HepG2 (cell line): ENCODE measurements around the gene MZF1. TPM values are rescaled to one million over a fixed set of nuclear protein-coding genes. Genes with fewer than 3 reads are reported as not detected.

Experiments used
- DMAP1 ChIP-seq: IDR thresholded peaks from 2 replicates; pipeline ENCODE4 v1.6.1; 2016
- DNMT3B ChIP-seq: conservative IDR thresholded peaks from 2 replicates; pipeline ENCODE4 v1.6.1; 2016; ENCODE audit warnings: missing biosample characterization, control low read depth
- FOSL2 ChIP-seq: sonication (generic); formaldehyde crosslinking; IDR thresholded peaks from 2 replicates; pipeline ENCODE4 v1.4.0; 2020; ENCODE audit warnings: missing genetic modification reagents
- FOXA3 ChIP-seq: IDR thresholded peaks from 2 replicates; pipeline ENCODE4 v1.6.1; 2016; ENCODE audit warnings: missing genetic modification reagents, missing compliant biosample characterization
- HBP1 ChIP-seq: IDR thresholded peaks from 2 replicates; pipeline ENCODE4 v1.6.1; 2016; ENCODE audit warnings: low read depth, control low read depth
- HOXA9 ChIP-seq: sonication (generic); formaldehyde crosslinking; IDR thresholded peaks from 2 replicates; pipeline ENCODE4 v1.8.1; 2022; ENCODE audit warnings: missing genetic modification reagents, mild to moderate bottlenecking, moderate library complexity, borderline replicate concordance
- KDM5A ChIP-seq: fragments of 200-600 bp; sonication (generic); IDR thresholded peaks from 2 replicates; pipeline ENCODE4 v1.7.0; 2018; ENCODE audit warnings: antibody characterized with exemption, mild to moderate bottlenecking, low read length, borderline replicate concordance
- MBNL3 ChIP-seq: fragments of 250-450 bp; sonication (Bioruptor Pico); conservative IDR thresholded peaks from 2 replicates; pipeline ENCODE4 v1.8.0; 2022; ENCODE audit warnings: mild to moderate bottlenecking, inconsistent platforms
- MIER2 ChIP-seq: IDR thresholded peaks from 2 replicates; pipeline ENCODE4 v1.6.1; 2016; ENCODE audit warnings: missing biosample characterization, missing genetic modification reagents
- NFIC ChIP-seq: IDR thresholded peaks from 2 replicates; pipeline ENCODE4 v1.6.1; 2012; ENCODE audit warnings: mild to moderate bottlenecking, low read length, inconsistent platforms
- NFYB ChIP-seq: sonication (generic); formaldehyde crosslinking; IDR thresholded peaks from 2 replicates; pipeline ENCODE4 v1.4.0; 2020; ENCODE audit warnings: missing genetic modification reagents
- NR2F2 ChIP-seq: IDR thresholded peaks from 2 replicates; pipeline ENCODE4 v1.6.1; 2012; ENCODE audit warnings: low read depth, inconsistent platforms, borderline replicate concordance
- PCBP1 ChIP-seq: fragments of 200-400 bp; formaldehyde crosslinking; IDR thresholded peaks from 2 replicates; pipeline ENCODE4 v1.6.1; 2017; ENCODE audit warnings: mild to moderate bottlenecking, low read depth, low read length, borderline replicate concordance
- PCBP2 ChIP-seq: fragments of 200-400 bp; formaldehyde crosslinking; optimal IDR thresholded peaks from 2 replicates; pipeline ENCODE3; 2018; ENCODE audit warnings: low read length, low read depth; ENCODE audit not compliant: poor library complexity, severe bottlenecking
- SAP130 ChIP-seq: IDR thresholded peaks from 2 replicates; pipeline ENCODE4 v1.6.1; 2016; ENCODE audit warnings: low read depth
- SETDB1 ChIP-seq: sonication (generic); formaldehyde crosslinking; IDR thresholded peaks from 2 replicates; pipeline ENCODE4 v1.5.1; 2020; ENCODE audit warnings: missing genetic modification reagents, mild to moderate bottlenecking, borderline replicate concordance
- TRIM22 ChIP-seq: fragments of 450-650 bp; IDR thresholded peaks from 2 replicates; pipeline ENCODE4 v1.6.1; 2017
- ZBTB44 ChIP-seq: sonication (generic); formaldehyde crosslinking; IDR thresholded peaks from 2 replicates; pipeline ENCODE4 v1.4.0; 2020; ENCODE audit warnings: missing genetic modification reagents
- ZFY ChIP-seq: sonication (generic); formaldehyde crosslinking; IDR thresholded peaks from 2 replicates; pipeline ENCODE4 v1.4.0; 2020; ENCODE audit warnings: missing genetic modification reagents
- ZNF546 ChIP-seq: sonication (generic); formaldehyde crosslinking; conservative IDR thresholded peaks from 2 replicates; pipeline ENCODE4 v1.8.1; 2023; ENCODE audit warnings: mild to moderate bottlenecking, missing genetic modification reagents
- ZNF597 ChIP-seq: sonication (generic); formaldehyde crosslinking; IDR thresholded peaks from 2 replicates; pipeline ENCODE4 v1.5.0; 2020; ENCODE audit warnings: missing genetic modification reagents
- ZNF691 ChIP-seq: sonication (generic); formaldehyde crosslinking; IDR thresholded peaks from 2 replicates; pipeline ENCODE4 v1.4.0; 2020; ENCODE audit warnings: missing genetic modification reagents, low read depth, mild to moderate bottlenecking, borderline replicate concordance
- ZNF747 ChIP-seq: sonication (generic); formaldehyde crosslinking; IDR thresholded peaks from 2 replicates; pipeline ENCODE4 v1.8.1; 2023; ENCODE audit warnings: missing genetic modification reagents, mild to moderate bottlenecking, borderline replicate concordance
- ZSCAN22 ChIP-seq: sonication (generic); formaldehyde crosslinking; IDR thresholded peaks from 2 replicates; pipeline ENCODE4 v1.4.0; 2020; ENCODE audit warnings: mild to moderate bottlenecking, missing genetic modification reagents
- polyA plus RNA-seq, 8 experiments: library from polyadenylated mRNA; depleted of rRNA in 3 of 8; stranded (reverse) in 7 of 8; unstranded in 1 of 8; fragments of >200 nt; fragmentation: Illumina TruSeq in 4 of 8; extraction: Trizol in 4 of 8; gene quantifications; 2 replicates each; pipeline versions ENCODE4 v1.2.1 to v1.2.3, GENCODE V29; 2011 to 2016; ENCODE audit warnings: low read depth in 4 of 8, missing spikeins in 1 of 8, mixed read lengths in 1 of 8; ENCODE audit not compliant: insufficient read depth in 1 of 8
- total RNA-seq, 5 experiments: library from RNA; depleted of rRNA; stranded (reverse); fragments of >200 nt; fragmentation: Illumina TruSeq; extraction: Trizol; gene quantifications; 2 replicates each; pipeline ENCODE4 v1.2.3, GENCODE V29; 2016; ENCODE audit warnings: low read depth in 1 of 5

MZF1 gene
- total and polyA plus RNA-seq, 2 of the 13 experiments (the other 11 are each of a cell fraction or from before 2014, with no cell fraction given): 3.1 to 8.1 TPM

- TF ChIP-seq ZNF691 (CRISPR knock-in tag) (no peak), PCBP2 (no peak), ZNF747 (CRISPR knock-in tag) (0 out of 2 replicates have a peak, but pooled peaks have one; percentile 33), MIER2 (CRISPR knock-in tag) (no peak), TRIM22 (no peak), NR2F2 (no peak), HOXA9 (CRISPR knock-in tag) (no peak), FOXA3 (CRISPR knock-in tag) (no peak), ZNF597 (CRISPR knock-in tag) (no peak), ZNF546 (CRISPR knock-in tag) (no peak), HBP1 (CRISPR knock-in tag) (no peak), ZSCAN22 (no peak), MBNL3 (no peak), FOSL2 (CRISPR knock-in tag) (no peak), ZBTB44 (CRISPR knock-in tag) (no peak), PCBP1 (no peak), NFYB (CRISPR knock-in tag) (peak; percentile 90), DNMT3B (peak; percentile 61; the same call in 1 of the 2 replicates), NFIC (no peak), SAP130 (CRISPR knock-in tag) (peak; percentile 81), KDM5A (no peak; the same call in 1 of the 2 replicates), ZFY (peak; percentile 93), SETDB1 (CRISPR knock-in tag) (no peak), DMAP1 (CRISPR knock-in tag) (peak; percentile 42; the same call in 1 of the 2 replicates)
Measured at GRCh38 chr19:58575183-58576041, 2.3 kb upstream of the MZF1 start (continued).
